H1 (cell line): ENCODE results near the gene POLR2C. TPM values are rescaled to one million over a fixed set of nuclear protein-coding genes. Genes with fewer than 3 reads are reported as not detected.

ENCODE experiments used
- CTCF ChIA-PET: fragments of 300-600 bp; sonication (Branson Sonifier 250); formaldehyde crosslinking; loops from one replicate; lab custom pipeline; 2021; ENCODE audit not compliant: partially characterized antibody; lab: Charles Lee
- POLR2A ChIA-PET: fragments of 300-600 bp; sonication (Branson Sonifier 250); formaldehyde crosslinking; loops from one replicate; lab custom pipeline; 2021; ENCODE audit warnings: inconsistent platforms; ENCODE audit not compliant: partially characterized antibody; lab: Charles Lee
- DNase-seq, 2 experiments: peaks; one replicate each; pipeline versions ENCODE4 v3.0.0 to v3.0.0-alpha.2; 2010 to 2022; ENCODE audit warnings: low spot score in 2 of 2, low read depth in 1 of 2, mixed read lengths in 1 of 2
- FAIRE-seq: peaks from 2 replicates; lab custom pipeline; 2011; peaks lifted over from hg19 to GRCh38; lab: Jason Lieb, UNC
- H2AFZ ChIP-seq: 2 replicates; pipeline ENCODE4 v1.8.1; 2012; ENCODE audit warnings: low read length, inconsistent platforms
- H2AK5ac ChIP-seq: 2 replicates; pipeline ENCODE4 v1.6.1; 2013; ENCODE audit warnings: low read depth, low read length
- H2BK120ac ChIP-seq: replicated peaks from 2 replicates; pipeline ENCODE3; 2013; ENCODE audit warnings: low read depth, low read length, inconsistent platforms
- H2BK12ac ChIP-seq: 2 replicates; pipeline ENCODE4 v1.6.1; 2013; ENCODE audit warnings: low read depth, low read length
- H2BK15ac ChIP-seq: 2 replicates; pipeline ENCODE4 v1.6.1; 2013; ENCODE audit warnings: low read length
- H2BK20ac ChIP-seq: 2 replicates; pipeline ENCODE4 v1.6.1; 2013; ENCODE audit warnings: low read length
- H2BK5ac ChIP-seq: 2 replicates; pipeline ENCODE4 v1.6.1; 2013; ENCODE audit warnings: low read depth, low read length
- H3K14ac ChIP-seq: 2 replicates; pipeline ENCODE4 v1.6.1; 2013; ENCODE audit warnings: inconsistent platforms; ENCODE audit not compliant: insufficient read length
- H3K18ac ChIP-seq: 2 replicates; pipeline ENCODE4 v1.6.1; 2013; ENCODE audit warnings: low read length; ENCODE audit errors: extremely low read depth
- H3K23ac ChIP-seq: 2 replicates; pipeline ENCODE4 v1.6.1; 2013; ENCODE audit warnings: inconsistent platforms; ENCODE audit not compliant: insufficient read length
- H3K23me2 ChIP-seq: 2 replicates; pipeline ENCODE4 v1.6.1; 2013; ENCODE audit warnings: low read depth, low read length
- H3K27ac ChIP-seq: 2 replicates; pipeline ENCODE4 v1.6.1; 2011; ENCODE audit warnings: low read depth, low read length, inconsistent platforms
- H3K27me3 ChIP-seq, 4 experiments: replicated peaks in 1 of 4; 1 replicate in 1 of 4; 2 replicates in 3 of 4; pipeline versions ENCODE4 v1.6.1 to v1.8.1; 2011 to 2013; ENCODE audit warnings: low read length in 3 of 4, mild to moderate bottlenecking in 3 of 4, inconsistent platforms in 2 of 4, mixed read lengths in 2 of 4, moderate library complexity in 1 of 4; ENCODE audit not compliant: control insufficient read depth in 3 of 4, insufficient read depth in 3 of 4; ENCODE audit errors: extremely low read depth in 1 of 4
- H3K36me3 ChIP-seq, 4 experiments: 2 replicates each; pipeline versions ENCODE4 v1.6.1 to v1.8.1; 2011 to 2013; ENCODE audit warnings: mild to moderate bottlenecking in 4 of 4, low read length in 3 of 4, moderate library complexity in 2 of 4, control low read depth in 1 of 4, inconsistent platforms in 1 of 4; ENCODE audit not compliant: insufficient read depth in 4 of 4, control insufficient read depth in 2 of 4
- H3K4ac ChIP-seq: replicated peaks from 2 replicates; pipeline ENCODE3; 2013; ENCODE audit warnings: low read length, low read depth, mixed read lengths, inconsistent platforms; ENCODE audit not compliant: insufficient read length
- H3K4me1 ChIP-seq, 4 experiments: replicated peaks in 1 of 4; 1 replicate in 1 of 4; 2 replicates in 3 of 4; pipeline versions ENCODE4 v1.6.1 to v1.8.1; 2011 to 2013; ENCODE audit warnings: low read length in 3 of 4, inconsistent platforms in 2 of 4, mixed read lengths in 1 of 4; ENCODE audit not compliant: insufficient read depth in 4 of 4, control insufficient read depth in 3 of 4
- H3K4me2 ChIP-seq, 2 experiments: 2 replicates each; pipeline versions ENCODE4 v1.6.1 to v1.8.1; 2011 to 2013; ENCODE audit warnings: low read depth in 2 of 2, low read length in 2 of 2, control low read depth in 1 of 2, inconsistent platforms in 1 of 2, mild to moderate bottlenecking in 1 of 2; ENCODE audit not compliant: insufficient read depth in 1 of 2
- H3K4me3 ChIP-seq, 4 experiments: fragments of 200-600, 300-600 bp in 1 of 4; sonication (generic), shearing (Covaris generic), sonication (Bioruptor Twin) in 1 of 4; 2 replicates each; pipeline versions ENCODE4 v1.5.1 to v1.8.1; 2011 to 2016; ENCODE audit warnings: low read length in 4 of 4, low read depth in 3 of 4, control low read depth in 2 of 4, inconsistent platforms in 2 of 4, mild to moderate bottlenecking in 2 of 4, mixed read lengths in 1 of 4, moderate library complexity in 1 of 4; ENCODE audit not compliant: insufficient read depth in 2 of 4; ENCODE audit errors: extremely low read depth in 1 of 4
- H3K56ac ChIP-seq: replicated peaks from 2 replicates; pipeline ENCODE3; 2013; ENCODE audit warnings: low read depth, mild to moderate bottlenecking, mixed read lengths, low read length, inconsistent platforms; ENCODE audit not compliant: insufficient read length
- H3K79me1 ChIP-seq: 2 replicates; pipeline ENCODE4 v1.6.1; 2013; ENCODE audit warnings: low read depth, low read length, control low read depth
- H3K79me2 ChIP-seq, 2 experiments: 2 replicates each; pipeline versions ENCODE4 v1.6.1 to v1.8.1; 2012 to 2013; ENCODE audit warnings: low read length in 2 of 2, mild to moderate bottlenecking in 2 of 2, inconsistent platforms in 1 of 2; ENCODE audit not compliant: insufficient read depth in 2 of 2, control insufficient read depth in 1 of 2
- H3K9ac ChIP-seq, 4 experiments: replicated peaks in 1 of 4; 1 replicate in 1 of 4; 2 replicates in 3 of 4; pipeline versions ENCODE4 v1.6.1 to v1.8.1; 2011 to 2013; ENCODE audit warnings: low read depth in 3 of 4, low read length in 3 of 4, control low read depth in 2 of 4, mild to moderate bottlenecking in 2 of 4, moderate library complexity in 2 of 4, inconsistent platforms in 1 of 4; ENCODE audit errors: extremely low read depth in 1 of 4
- H3K9me3 ChIP-seq, 2 experiments: 2 replicates each; pipeline versions ENCODE4 v1.6.1 to v1.8.1; 2012 to 2013; ENCODE audit warnings: mild to moderate bottlenecking in 2 of 2, moderate library complexity in 2 of 2, control low read depth in 1 of 2, inconsistent platforms in 1 of 2, low read depth in 1 of 2, low read length in 1 of 2, mixed read lengths in 1 of 2; ENCODE audit not compliant: insufficient read depth in 2 of 2
- H4K20me1 ChIP-seq, 2 experiments: replicated peaks in 1 of 2; 2 replicates each; pipeline versions ENCODE3 to v1.8.1; 2011 to 2013; ENCODE audit warnings: inconsistent platforms in 2 of 2, low read length in 2 of 2, mild to moderate bottlenecking in 1 of 2; ENCODE audit not compliant: insufficient read depth in 2 of 2, control insufficient read depth in 1 of 2
- H4K5ac ChIP-seq: 2 replicates; pipeline ENCODE4 v1.6.1; 2013; ENCODE audit warnings: low read length, low read depth, mixed read lengths, inconsistent platforms; ENCODE audit not compliant: insufficient read length
- H4K8ac ChIP-seq: 2 replicates; pipeline ENCODE4 v1.8.0; 2013; ENCODE audit warnings: mild to moderate bottlenecking, moderate library complexity, low read length, inconsistent platforms; ENCODE audit not compliant: insufficient read depth; ENCODE audit errors: extremely low read depth
- H4K91ac ChIP-seq: replicated peaks from 2 replicates; pipeline ENCODE3; 2013; ENCODE audit warnings: low read length, mixed read lengths, inconsistent platforms; ENCODE audit not compliant: insufficient read length
- HDAC6 ChIP-seq: IDR thresholded peaks from one replicate; pipeline ENCODE4 v1.7.1; 2012; ENCODE audit warnings: low read depth, mild to moderate bottlenecking, inconsistent platforms, low read length, moderate library complexity
- MAFK ChIP-seq: IDR thresholded peaks from 2 replicates; pipeline ENCODE4 v1.6.1; 2012; ENCODE audit warnings: low read depth, mild to moderate bottlenecking, improper control_type of control experiment, low read length
- NANOG ChIP-seq: IDR thresholded peaks from 2 replicates; pipeline ENCODE4 v1.6.1; 2011; ENCODE audit warnings: low read length, low read depth, mild to moderate bottlenecking, inconsistent platforms; ENCODE audit not compliant: insufficient read depth, poor library complexity, severe bottlenecking
- SAP30 ChIP-seq: fragments of 300-600 bp; sonication (generic); IDR thresholded peaks from 2 replicates; pipeline ENCODE4 v1.7.1; 2012; ENCODE audit warnings: low read length, moderate library complexity, mild to moderate bottlenecking, inconsistent platforms; ENCODE audit not compliant: insufficient read depth, insufficient replicate concordance
- TAF7 ChIP-seq: optimal IDR thresholded peaks from 2 replicates; pipeline ENCODE3; 2011; ENCODE audit warnings: low read depth, mild to moderate bottlenecking, inconsistent platforms, low read length, moderate library complexity, borderline replicate concordance
- TEAD4 ChIP-seq: IDR thresholded peaks from 2 replicates; pipeline ENCODE4 v1.6.1; 2012; ENCODE audit warnings: low read depth, low read length, inconsistent platforms, mixed read lengths
- USF2 ChIP-seq: IDR thresholded peaks from 2 replicates; pipeline ENCODE4 v1.6.1; 2011; ENCODE audit warnings: low read length, improper control_type of control experiment
- WGBS, 2 experiments: shearing (Covaris generic) in 1 of 2; methylation state at CpG; one replicate each; pipeline versions ENCODE4 v1.1.6 to v1.1.7; 2013 to 2015; ENCODE audit warnings: low lambda C conversion rate in 2 of 2, mixed read lengths in 2 of 2, inconsistent platforms in 1 of 2, low coverage in 1 of 2, missing lambda C conversion rate in 1 of 2; ENCODE audit not compliant: insufficient replicate concordance in 2 of 2, insufficient coverage in 1 of 2, insufficient read length in 1 of 2; ENCODE audit errors: extremely low coverage in 1 of 2, missing lambda C conversion rate in 1 of 2; 5-methylcytosine and 5-hydroxymethylcytosine counted together
- polyA plus RNA-seq, 7 experiments: library from polyadenylated mRNA; depleted of rRNA in 3 of 7; stranded (reverse) in 5 of 7; unstranded in 2 of 7; fragments of >200 nt in 5 of 7; fragments of 200-250 nt in 2 of 7; gene quantifications; 1 replicate in 5 of 7; 2 replicates in 1 of 7; 4 replicates in 1 of 7; pipeline versions ENCODE4 v1.2.1 to v1.2.3, GENCODE V29; 2011 to 2013; ENCODE audit warnings: missing spikeins in 2 of 7, mixed read lengths in 2 of 7
- total RNA-seq: library from RNA; stranded (reverse); fragmentation: NEBNext Ultra II Directional; extraction: Animal tissue kit (Norgen Biotek cat#: 25700); gene quantifications from 2 replicates; pipeline ENCODE4 v1.2.1, GENCODE V29; 2021

Gene POLR2C
- total and polyA plus RNA-seq, 2 of the 8 experiments (the other 6 are each of a cell fraction or from before 2014, with no cell fraction given) = 72.5 to 132 TPM

GRCh38 chr16:57498031-57498430, 35.6 kb downstream of the POLR2C start:
- Histone ChIP-seq H3K79me2 (no peaks in the 10 kb centered on the region), H2BK12ac (no peak overlapping the region), H3K23ac (no peak overlapping the region), H3K27ac (no peak overlapping the region), H3K4me3 (no peak overlapping the region), H2BK5ac (no peak overlapping the region), H3K4me2 (no peak overlapping the region), H3K56ac (no peak overlapping the region), H2AFZ (no peak overlapping the region), H2BK20ac (no peak overlapping the region), H4K5ac (no peak overlapping the region), H3K27me3 (0 out of 7 replicates have a peak, but pooled peaks cover 0 to 2% (median 0%) of the 10 kb centered on the region in 4 experiments), H3K23me2 (no peaks in the 10 kb centered on the region; the same call in 1 of the 2 replicates), H2BK120ac (no peak overlapping the region), H4K91ac (no peak overlapping the region), H3K9me3 (no peaks in the 10 kb centered on the region), H2BK15ac (no peak overlapping the region), H3K36me3 (no peaks in the 10 kb centered on the region), H3K18ac (no peak overlapping the region), H3K4ac (no peak overlapping the region), H4K8ac (no peak overlapping the region), H3K79me1 (no peaks in the 10 kb centered on the region), H3K4me1 (no peaks in the 10 kb centered on the region; a peak in 1 of 7 replicates), H2AK5ac (no peak overlapping the region), H3K14ac (no peak overlapping the region), H4K20me1 (no peaks in the 10 kb centered on the region), H3K9ac (no peak overlapping the region)
- TF ChIP-seq HDAC6 (no peak), MAFK (no peak), TEAD4 (no peak), NANOG (no peak), SAP30 (no peak), TAF7 (no peak), USF2 (no peak)
- WGBS, 2 experiments = 80% methylated on average over 4 of the region's 4 CpGs; no CpG with 5 or more reads in 1 of the 2 experiments
- DNase-seq = no peak
- no peak for FAIRE-seq
- ChIA-PET CTCF (interaction anchor here (0.9 kb wide), 1 partner anchor 36 kb away, joined by 3 read pairs; the partner anchor contains the start of gene POLR2C), POLR2A (interaction anchor here (1.2 kb wide), 1 partner anchor 32 kb away, joined by 3 read pairs; no protein-coding TSS in a partner anchor)
